HAP-1 (cell line): Measurements from ENCODE around the gene TOX3.

Experiments used
- DNase-seq, 2 experiments: peaks; one replicate each; pipeline ENCODE4 v3.0.0-alpha.2; 2016 to 2020; ENCODE audit warnings: low spot score in 2 of 2
- H3K27me3 ChIP-seq: fragments of 250-450 bp; sonication (Bioruptor Pico); 2 replicates; pipeline ENCODE4 v1.5.1; 2020; ENCODE audit warnings: low read depth, mild to moderate bottlenecking, moderate library complexity
- H3K36me3 ChIP-seq: fragments of 250-450 bp; sonication (Bioruptor Pico); replicated peaks from 2 replicates; pipeline ENCODE4 v1.5.1; 2020; ENCODE audit warnings: mild to moderate bottlenecking
- H3K4me1 ChIP-seq: fragments of 250-450 bp; sonication (Bioruptor Pico); 2 replicates; pipeline ENCODE4 v1.5.1; 2020; ENCODE audit warnings: mild to moderate bottlenecking
- H3K4me3 ChIP-seq: fragments of 250-450 bp; sonication (Bioruptor Pico); 2 replicates; pipeline ENCODE4 v1.5.1; 2020; ENCODE audit warnings: mild to moderate bottlenecking, moderate library complexity
- H3K9me3 ChIP-seq: fragments of 250-450 bp; sonication (Bioruptor Pico); 2 replicates; pipeline ENCODE4 v1.5.1; 2020; ENCODE audit warnings: mild to moderate bottlenecking, moderate library complexity
- in situ Hi-C: fragments of 300-500 bp; cut with MboI; formaldehyde crosslinking; loops from 3 replicates; pipeline ENCODE4 v1.14.3; 2020; ENCODE audit warnings: low sequenced_read_pairs, inconsistent platforms, mixed read lengths

TOX3 gene

GRCh38 chr16:52555572-52555971 lies 8.6 kb upstream of the TOX3 start:
- Histone ChIP-seq H3K4me1 (peaks cover 24% of the 10 kb centered on the region), H3K9me3 (no peaks in the 10 kb centered on the region), H3K27me3 (no peaks in the 10 kb centered on the region), H3K4me3 (no peak overlapping the region), H3K36me3 (no peaks in the 10 kb centered on the region)
- DNase-seq: peak in 1 of 2 experiments; percentile 82
- in situ Hi-C loops: no loop called here

GRCh38 chr16:52554334-52554733 lies 7.4 kb upstream of the TOX3 start:
- in situ Hi-C loops: no loop called here
- no peak for DNase-seq
- H3K4me3 ChIP-seq: no peak overlapping the region
- peaks cover 24% of the 10 kb centered on the region for H3K4me1 ChIP-seq
- no peaks in the 10 kb centered on the region for H3K36me3 ChIP-seq
- H3K9me3 ChIP-seq: no peaks in the 10 kb centered on the region
- H3K27me3 ChIP-seq: no peaks in the 10 kb centered on the region

GRCh38 chr16:52553322-52553721 lies 6.4 kb upstream of the TOX3 start:
- peak in 1 of 2 experiments; percentile 27 for DNase-seq
- Histone ChIP-seq H3K36me3 (no peaks in the 10 kb centered on the region), H3K4me1 (peaks cover 30% of the 10 kb centered on the region), H3K27me3 (no peaks in the 10 kb centered on the region), H3K4me3 (no peak overlapping the region), H3K9me3 (no peaks in the 10 kb centered on the region)
- in situ Hi-C loops: no loop called here

- Histone ChIP-seq H3K27me3 (no peaks in the 10 kb centered on the region), H3K4me3 (no peak overlapping the region)
- in situ Hi-C loops: no loop called here
These were observed 5.7 kb upstream of the TOX3 start for GRCh38 chr16:52552643-52553042.

GRCh38 chr16:52549011-52549692 lies 2.2 kb upstream of the TOX3 start:
- DNase-seq: peak; percentile 62 to 69
- Histone ChIP-seq H3K4me3 (no peak overlapping the region), H3K27me3 (no peaks in the 10 kb centered on the region), H3K4me1 (peaks cover 35% of the 10 kb centered on the region), H3K9me3 (no peaks in the 10 kb centered on the region), H3K36me3 (no peaks in the 10 kb centered on the region)
- in situ Hi-C loops: no loop called here

More at GRCh38 chr16:52552643-52553042, 5.7 kb upstream of the TOX3 start:
- DNase-seq: peak in 1 of 2 experiments; percentile 35
- Histone ChIP-seq H3K36me3 (no peaks in the 10 kb centered on the region), H3K9me3 (no peaks in the 10 kb centered on the region), H3K4me1 (peaks cover 30% of the 10 kb centered on the region)

GRCh38 chr16:52548261-52549010 lies 1.5 kb upstream of the TOX3 start:
- Histone ChIP-seq H3K27me3 (no peaks in the 10 kb centered on the region), H3K4me1 (peaks cover 35% of the 10 kb centered on the region), H3K9me3 (no peaks in the 10 kb centered on the region), H3K36me3 (no peaks in the 10 kb centered on the region), H3K4me3 (no peak overlapping the region)
- in situ Hi-C loops: no loop called here
- DNase-seq: no peak

- no peak for DNase-seq
These were observed 882 bp upstream of the TOX3 start for GRCh38 chr16:52547834-52548215.

GRCh38 chr16:52546291-52547003 lies 496 bp downstream of the TOX3 start:
- in situ Hi-C loops: no loop called here
- Histone ChIP-seq H3K36me3 (no peaks in the 10 kb centered on the region), H3K4me1 (peaks cover 25% of the 10 kb centered on the region), H3K9me3 (no peaks in the 10 kb centered on the region), H3K27me3 (no peaks in the 10 kb centered on the region), H3K4me3 (peak overlapping the region; percentile 59)
- peak in 1 of 2 experiments; percentile 52 for DNase-seq

More at GRCh38 chr16:52547834-52548215, 882 bp upstream of the TOX3 start:
- Histone ChIP-seq H3K4me3 (no peak overlapping the region), H3K9me3 (no peaks in the 10 kb centered on the region), H3K4me1 (peaks cover 31% of the 10 kb centered on the region), H3K36me3 (no peaks in the 10 kb centered on the region), H3K27me3 (no peaks in the 10 kb centered on the region)
- in situ Hi-C loops: no loop called here

- H3K27me3 ChIP-seq: no peaks in the 10 kb centered on the region
- in situ Hi-C loops: no loop called here
These were observed 1.1 kb downstream of the TOX3 start for GRCh38 chr16:52545898-52546266.

GRCh38 chr16:52545222-52545897 lies 1.6 kb downstream of the TOX3 start:
- in situ Hi-C loops: no loop called here
- H3K4me1 ChIP-seq: peaks cover 25% of the 10 kb centered on the region
- no peaks in the 10 kb centered on the region for H3K36me3 ChIP-seq
- H3K27me3 ChIP-seq: no peaks in the 10 kb centered on the region
- no peaks in the 10 kb centered on the region for H3K9me3 ChIP-seq
- peak in 1 of 2 experiments; percentile 44 for DNase-seq
- peak overlapping the region; percentile 59 for H3K4me3 ChIP-seq

More at GRCh38 chr16:52545898-52546266, 1.1 kb downstream of the TOX3 start:
- Histone ChIP-seq H3K9me3 (no peaks in the 10 kb centered on the region), H3K4me3 (peak overlapping the region; percentile 59), H3K36me3 (no peaks in the 10 kb centered on the region), H3K4me1 (peaks cover 25% of the 10 kb centered on the region)
- DNase-seq: peak in 1 of 2 experiments; percentile 34

- DNase-seq: no peak
- Histone ChIP-seq H3K36me3 (no peaks in the 10 kb centered on the region), H3K4me1 (peaks cover 25% of the 10 kb centered on the region), H3K27me3 (no peaks in the 10 kb centered on the region), H3K9me3 (no peaks in the 10 kb centered on the region), H3K4me3 (peak overlapping the region; percentile 59)
- in situ Hi-C loops: no loop called here
These were observed 2.2 kb downstream of the TOX3 start for GRCh38 chr16:52544703-52545102.

GRCh38 chr16:52543654-52544053 lies 3.3 kb downstream of the TOX3 start:
- peak in 1 of 2 experiments; percentile 51 for DNase-seq
- H3K4me3 ChIP-seq: no peak overlapping the region
- no peaks in the 10 kb centered on the region for H3K36me3 ChIP-seq
- in situ Hi-C loops: no loop called here
- H3K27me3 ChIP-seq: no peaks in the 10 kb centered on the region
- H3K4me1 ChIP-seq: peaks cover 19% of the 10 kb centered on the region
- no peaks in the 10 kb centered on the region for H3K9me3 ChIP-seq

GRCh38 chr16:52540910-52541309 lies 6.0 kb downstream of the TOX3 start:
- no peak for DNase-seq
- Histone ChIP-seq H3K27me3 (no peaks in the 10 kb centered on the region), H3K36me3 (no peaks in the 10 kb centered on the region), H3K4me1 (peaks cover 17% of the 10 kb centered on the region), H3K9me3 (no peaks in the 10 kb centered on the region), H3K4me3 (no peak overlapping the region)
- in situ Hi-C loops: no loop called here
